Measurements from ENCODE around the gene RAB4A. TPM values are rescaled to one million over a fixed set of nuclear protein-coding genes. Genes with fewer than 3 reads are reported as not detected.

Gene RAB4A
- total and polyA plus RNA-seq, 10 of the 15 experiments (the other 5 are each of a cell fraction or from before 2014, with no cell fraction given): 4.0 to 35.8 (median 17.7) TPM

GRCh38 chr1:229229137-229229720, 41.7 kb upstream of the RAB4A start (continued):
- TF ChIP-seq ATF7 (IDR thresholded peaks at IDR 0.05; ENCODE audit: low read depth): no peak

DNA sequence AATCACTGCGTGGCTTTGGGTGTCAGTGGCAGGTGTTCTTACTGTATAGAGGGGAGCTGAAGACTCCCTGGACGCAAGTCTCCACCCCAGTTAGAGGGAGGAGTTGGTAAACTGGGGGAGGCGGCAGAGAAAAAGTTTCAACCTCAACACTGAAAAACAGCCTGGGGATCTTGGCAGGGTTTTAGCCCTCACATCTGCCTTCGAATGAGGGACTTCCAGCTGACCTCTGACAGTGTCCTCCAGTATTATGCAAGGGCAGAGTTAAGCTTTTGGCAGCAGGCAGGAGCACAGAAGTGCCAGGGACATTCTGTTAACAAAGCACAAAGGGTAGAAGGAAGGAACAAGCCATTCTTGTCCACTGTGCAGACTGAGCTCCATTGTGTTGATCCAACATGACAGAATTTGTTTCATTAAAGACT, 41.2 kb upstream of the RAB4A start:
- CTCF ChIA-PET: interaction anchor here (0.6 to 5.1 kb wide), 12 partner anchors 9 to 565 kb away, joined by 3 to 65 read pairs (median 4); no protein-coding TSS in a partner anchor
- WGBS (ENCODE audit: insufficient coverage, insufficient replicate concordance, low lambda C conversion rate, missing lambda C conversion rate): 17% methylated on average over 4 of the region's 4 CpGs
- RAD21 ChIA-PET (ENCODE audit: unreplicated experiment): interaction anchor here (0.5 to 4.6 kb wide), 4 partner anchors 10 to 729 kb away, joined by 3 to 17 read pairs (median 4); no protein-coding TSS in a partner anchor
- Histone ChIP-seq H3K79me2 (ENCODE audit: control insufficient read depth, insufficient read depth, low read length) (no peaks in the 10 kb centered on the region), H3K9ac (ENCODE audit: control insufficient read depth, insufficient read depth, low read length) (no peak overlapping the region), H3K4me1 (ENCODE audit: control insufficient read depth, insufficient read depth, low read length) (peaks cover 7% of the 10 kb centered on the region; the same call in 1 of the 2 replicates), H3K36me3 (ENCODE audit: control insufficient read depth in 2 of 2, insufficient read depth in 2 of 2, low read length in 1 of 2) (no peaks in the 10 kb centered on the region), H2AFZ (ENCODE audit: control insufficient read depth, low read depth, low read length) (no peak overlapping the region), H3K27ac (ENCODE audit: control insufficient read depth, insufficient read depth) (no peak overlapping the region), H3K9me3 (replicated peaks; ENCODE audit: control insufficient read depth, insufficient read depth, low read length) (no peaks in the 10 kb centered on the region), H3K27me3 (replicated peaks in 1 of 2; ENCODE audit: control insufficient read depth in 2 of 2, insufficient read depth in 2 of 2, low read length in 1 of 2) (no peaks in the 10 kb centered on the region; a peak in 2 of 4 replicates), H4K20me1 (ENCODE audit: control insufficient read depth, insufficient read depth) (no peaks in the 10 kb centered on the region), H3K4me3 (no peak overlapping the region), H3K4me2 (ENCODE audit: control insufficient read depth, insufficient read depth) (peak overlapping the region; percentile 46; the same call in 1 of the 2 replicates)
- FAIRE-seq (no peak), ATAC-seq (peak; percentile 12; the same call in 2 of the 3 replicates), DNase-seq (ENCODE audit: low read depth, low spot score) (no peak)
- POLR2A ChIA-PET: no interaction called here
- TF ChIP-seq MYC (IDR thresholded peaks at IDR 0.05; ENCODE audit: insufficient read depth, insufficient read length, insufficient replicate concordance, low read length, severe bottlenecking) (no peak), SIX5 (IDR thresholded peaks at IDR 0.05; ENCODE audit: low read depth, low read length, severe bottlenecking) (no peak), RB1 (IDR thresholded peaks at IDR 0.05; ENCODE audit: borderline replicate concordance) (no peak), CBX3 (IDR thresholded peaks at IDR 0.05; ENCODE audit: borderline replicate concordance, low read depth) (no peak), EGR1 (IDR thresholded peaks at IDR 0.05; ENCODE audit: borderline replicate concordance in 1 of 2, low read depth in 2 of 2, low read length in 2 of 2) (no peak)
- TF ChIP-seq, protein P1, sequence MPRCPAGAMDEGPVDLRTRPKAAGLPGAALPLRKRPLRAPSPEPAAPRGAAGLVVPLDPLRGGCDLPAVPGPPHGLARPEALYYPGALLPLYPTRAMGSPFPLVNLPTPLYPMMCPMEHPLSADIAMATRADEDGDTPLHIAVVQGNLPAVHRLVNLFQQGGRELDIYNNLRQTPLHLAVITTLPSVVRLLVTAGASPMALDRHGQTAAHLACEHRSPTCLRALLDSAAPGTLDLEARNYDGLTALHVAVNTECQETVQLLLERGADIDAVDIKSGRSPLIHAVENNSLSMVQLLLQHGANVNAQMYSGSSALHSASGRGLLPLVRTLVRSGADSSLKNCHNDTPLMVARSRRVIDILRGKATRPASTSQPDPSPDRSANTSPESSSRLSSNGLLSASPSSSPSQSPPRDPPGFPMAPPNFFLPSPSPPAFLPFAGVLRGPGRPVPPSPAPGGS (IDR thresholded peaks at IDR 0.05; ENCODE audit: borderline replicate concordance, insufficient read depth, low read depth, low read length, poor library complexity, severe bottlenecking): no peak
- in situ Hi-C loops (cut with MboI) (loop anchor here (5.0 to 10.0 kb wide), 2 partner anchors 557 to 725 kb away; no protein-coding TSS in a partner anchor), intact Hi-C loops (cut with micrococcal nuclease; ENCODE audit: unreplicated experiment) (loop anchor here (10.0 kb wide), 1 partner anchor 195 kb away; no protein-coding TSS in a partner anchor)
- no TSS peak for BruUV-seq (replicated peaks)
- SMC1A ChIA-PET (ENCODE audit: uncharacterized antibody, unreplicated experiment): interaction anchor here (1.1 to 4.8 kb wide), 3 partner anchors 252 to 565 kb away, joined by 3 to 33 read pairs (median 8); no protein-coding TSS in a partner anchor
